ENCODE results near the gene LRRC25.
"Not testable (repeated sequence)": the region's sequence is repeated elsewhere in the genome, so short reads cannot be mapped to it uniquely, and the experiment has no call there.

DNA sequence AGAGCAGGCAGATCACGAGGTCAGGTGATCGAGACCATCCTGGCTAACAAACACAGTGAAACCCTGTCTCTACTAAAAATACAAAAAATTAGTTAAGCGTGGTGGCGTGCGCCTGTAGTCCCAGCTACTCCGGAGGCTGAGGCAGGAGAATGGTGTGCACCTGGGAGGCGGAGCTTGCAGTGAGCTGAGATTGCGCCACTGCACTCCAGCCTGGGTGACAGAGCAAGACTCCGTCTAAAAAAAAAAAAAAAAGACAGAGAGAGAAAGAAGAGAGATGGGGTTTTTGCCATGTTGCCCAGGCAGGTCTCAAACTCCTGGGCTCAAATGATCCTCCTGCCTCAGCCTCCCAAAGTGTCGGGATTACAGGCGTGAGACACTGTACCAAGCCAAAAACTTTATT lies 8.3 kb upstream of the LRRC25 start:
- not testable (repeated sequence) for TF ChIP-seq POLR2A (IDR thresholded peaks at IDR 0.05)
- TF ChIP-seq, protein P1, sequence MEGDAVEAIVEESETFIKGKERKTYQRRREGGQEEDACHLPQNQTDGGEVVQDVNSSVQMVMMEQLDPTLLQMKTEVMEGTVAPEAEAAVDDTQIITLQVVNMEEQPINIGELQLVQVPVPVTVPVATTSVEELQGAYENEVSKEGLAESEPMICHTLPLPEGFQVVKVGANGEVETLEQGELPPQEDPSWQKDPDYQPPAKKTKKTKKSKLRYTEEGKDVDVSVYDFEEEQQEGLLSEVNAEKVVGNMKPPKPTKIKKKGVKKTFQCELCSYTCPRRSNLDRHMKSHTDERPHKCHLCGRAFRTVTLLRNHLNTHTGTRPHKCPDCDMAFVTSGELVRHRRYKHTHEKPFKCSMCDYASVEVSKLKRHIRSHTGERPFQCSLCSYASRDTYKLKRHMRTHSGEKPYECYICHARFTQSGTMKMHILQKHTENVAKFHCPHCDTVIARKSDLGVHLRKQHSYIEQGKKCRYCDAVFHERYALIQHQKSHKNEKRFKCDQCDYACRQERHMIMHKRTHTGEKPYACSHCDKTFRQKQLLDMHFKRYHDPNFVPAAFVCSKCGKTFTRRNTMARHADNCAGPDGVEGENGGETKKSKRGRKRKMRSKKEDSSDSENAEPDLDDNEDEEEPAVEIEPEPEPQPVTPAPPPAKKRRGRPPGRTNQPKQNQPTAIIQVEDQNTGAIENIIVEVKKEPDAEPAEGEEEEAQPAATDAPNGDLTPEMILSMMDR (IDR thresholded peaks at IDR 0.05), result not testable (repeated sequence)

All from body of pancreas (tissue), 4 donors.